ENCODE data around the gene PTPRR.

Gene PTPRR

GRCh38 chr12:70895956-70896355 is 24.6 kb downstream of the PTPRR start:
- ATAC-seq = no peak
- no peak for TF ChIP-seq ARNTL (CRISPR knock-in tag; IDR thresholded peaks at IDR 0.05; ENCODE audit: borderline replicate concordance, low read depth)
- no peak for TF ChIP-seq ZC3H10 (CRISPR knock-in tag; IDR thresholded peaks at IDR 0.05)
- TF ChIP-seq ZNF70 (CRISPR knock-in tag; IDR thresholded peaks at IDR 0.05) = no peak
- no peak for TF ChIP-seq ISL1 (CRISPR knock-in tag; IDR thresholded peaks at IDR 0.05)
- no peak for TF ChIP-seq ZNF565 (CRISPR knock-in tag; conservative IDR thresholded peaks at IDR 0.05; ENCODE audit: low read depth)
- no peak for TF ChIP-seq TSHZ2 (CRISPR knock-in tag; IDR thresholded peaks at IDR 0.05)
- no peak for TF ChIP-seq OSR1 (CRISPR knock-in tag; IDR thresholded peaks at IDR 0.05)
- no peak for TF ChIP-seq BACH2 (CRISPR knock-in tag; IDR thresholded peaks at IDR 0.05; ENCODE audit: borderline replicate concordance)
- no peak for TF ChIP-seq PATZ1 (CRISPR knock-in tag; IDR thresholded peaks at IDR 0.05; ENCODE audit: borderline replicate concordance)
- no peak for TF ChIP-seq ESRRG (CRISPR knock-in tag; IDR thresholded peaks at IDR 0.05)
- TF ChIP-seq ZFP30 (CRISPR knock-in tag; IDR thresholded peaks at IDR 0.05) = no peak

- ATAC-seq = no peak
- TF ChIP-seq ESRRG (CRISPR knock-in tag; IDR thresholded peaks at IDR 0.05) (no peak), OSR1 (CRISPR knock-in tag; IDR thresholded peaks at IDR 0.05) (no peak), CSDC2 (CRISPR knock-in tag; IDR thresholded peaks at IDR 0.05) (no peak)
Measured at GRCh38 chr12:70892593-70892992, 27.9 kb downstream of the PTPRR start.

GRCh38 chr12:70890895-70891832 is 29.4 kb downstream of the PTPRR start:
- TF ChIP-seq TOX (CRISPR knock-in tag; IDR thresholded peaks at IDR 0.05; ENCODE audit: borderline replicate concordance) (no peak), OSR1 (CRISPR knock-in tag; IDR thresholded peaks at IDR 0.05) (no peak), ESRRG (CRISPR knock-in tag; IDR thresholded peaks at IDR 0.05) (no peak), TCF4 (CRISPR knock-in tag; IDR thresholded peaks at IDR 0.05; ENCODE audit: borderline replicate concordance) (peak; percentile 82), GLIS3 (CRISPR knock-in tag; IDR thresholded peaks at IDR 0.05) (peak; percentile 55; the same call in 1 of the 2 replicates), ZNF565 (CRISPR knock-in tag; conservative IDR thresholded peaks at IDR 0.05; ENCODE audit: low read depth) (no peak), SNAI2 (CRISPR knock-in tag; IDR thresholded peaks at IDR 0.05) (peak; percentile 85; the same call in 1 of the 2 replicates), ZC3H10 (CRISPR knock-in tag; IDR thresholded peaks at IDR 0.05) (no peak), ZNF70 (CRISPR knock-in tag; IDR thresholded peaks at IDR 0.05) (no peak), POU6F1 (CRISPR knock-in tag; IDR thresholded peaks at IDR 0.05; ENCODE audit: borderline replicate concordance, low read depth) (no peak; the same call in 1 of the 2 replicates), PATZ1 (CRISPR knock-in tag; IDR thresholded peaks at IDR 0.05; ENCODE audit: borderline replicate concordance) (peak; percentile 76; the same call in 1 of the 2 replicates), TSHZ2 (CRISPR knock-in tag; IDR thresholded peaks at IDR 0.05) (peak; percentile 17; the same call in 1 of the 2 replicates), ISL1 (CRISPR knock-in tag; IDR thresholded peaks at IDR 0.05) (peak; percentile 92), CSDC2 (CRISPR knock-in tag; IDR thresholded peaks at IDR 0.05) (peak; percentile 75; the same call in 1 of the 2 replicates), CREB5 (CRISPR knock-in tag; IDR thresholded peaks at IDR 0.05; ENCODE audit: low read depth) (peak; percentile 88), ZFP3 (CRISPR knock-in tag; IDR thresholded peaks at IDR 0.05) (peak; percentile 54; the same call in 1 of the 2 replicates), ZFP30 (CRISPR knock-in tag; IDR thresholded peaks at IDR 0.05) (no peak)
- ATAC-seq = no peak

Measured in SK-N-SH treated with all-trans-retinoic acid at 6 μM for 48 hours (cell line).